GDM1 (cell line): ENCODE data around the gene NPLOC4.
"Not testable (repeated sequence)": the region's sequence is repeated elsewhere in the genome, so short reads cannot be mapped to it uniquely, and the experiment has no call there.

Source experiments
- DNase-seq: peaks from one replicate; lab custom pipeline; 2025; lab: John Stamatoyannopoulos, UW

Gene NPLOC4

GRCh38 chr17:81533339-81534141, 103.4 kb downstream of the NPLOC4 start:
- no peak for DNase-seq

- no peak for DNase-seq
Observed at GRCh38 chr17:81532490-81533287, 104.2 kb downstream of the NPLOC4 start.

GRCh38 chr17:81531998-81532404, 104.9 kb downstream of the NPLOC4 start:
- not testable (repeated sequence) for DNase-seq

- not testable (repeated sequence) for DNase-seq
Observed at GRCh38 chr17:81531013-81531412, 105.9 kb downstream of the NPLOC4 start.

- DNase-seq, result no peak
Observed at GRCh38 chr17:81529437-81529803, 107.5 kb downstream of the NPLOC4 start.

GRCh38 chr17:81528651-81529436, 108.1 kb downstream of the NPLOC4 start:
- DNase-seq, result no peak

- no peak for DNase-seq
Observed at GRCh38 chr17:81528384-81528650, 108.6 kb downstream of the NPLOC4 start.

GRCh38 chr17:81527591-81528383, 109.1 kb downstream of the NPLOC4 start, which contains the start of gene FSCN2:
Gene FSCN2 (plus strand): TSS chr17:81528377. CDS start chr17:81528532, 155 bp downstream.
- no peak for DNase-seq

GRCh38 chr17:81526662-81527571, 110.0 kb downstream of the NPLOC4 start:
- DNase-seq, result no peak

- DNase-seq, result no peak
Observed at GRCh38 chr17:81524865-81525159, 112.1 kb downstream of the NPLOC4 start.

- no peak for DNase-seq
Observed at GRCh38 chr17:81524039-81524864, 112.7 kb downstream of the NPLOC4 start.

- DNase-seq, result no peak
Observed at GRCh38 chr17:81523402-81524038, 113.4 kb downstream of the NPLOC4 start.

GRCh38 chr17:81522491-81523401, 114.2 kb downstream of the NPLOC4 start:
- DNase-seq, result no peak

GRCh38 chr17:81520021-81520901, 116.7 kb downstream of the NPLOC4 start:
- no peak for DNase-seq

- DNase-seq, result no peak
Observed at GRCh38 chr17:81519284-81520020, 117.5 kb downstream of the NPLOC4 start.

- no peak for DNase-seq
Observed at GRCh38 chr17:81518785-81519283, 118.1 kb downstream of the NPLOC4 start.
